Uterus (tissue), 4 donors: ENCODE measurements around the gene HLA-DOA. TPM values are rescaled to one million over a fixed set of nuclear protein-coding genes. Genes with fewer than 3 reads are reported as not detected.

Source experiments
- DNase-seq, 2 donors: peaks; one replicate each; pipeline ENCODE4 v3.0.0-alpha.2; 2019 to 2020
- H3K27ac ChIP-seq, 2 donors: fragments of 200-600 bp; sonication (generic); 1 replicate in 1 of 2; 2 replicates in 1 of 2; pipeline ENCODE4 v1.5.1; 2016 to 2018
- H3K27me3 ChIP-seq, 2 donors: fragments of 200-600 bp; sonication (generic); one replicate each; pipeline ENCODE4 v1.5.1; 2018 to 2019; ENCODE audit warnings: control low read depth in 1 of 2
- H3K36me3 ChIP-seq, 2 donors: fragments of 200-600 bp; sonication (generic); one replicate each; pipeline ENCODE4 v1.5.1; 2019; ENCODE audit warnings: control low read depth in 1 of 2
- H3K4me1 ChIP-seq, 2 donors: fragments of 200-600 bp; sonication (generic); one replicate each; pipeline ENCODE4 v1.5.1; 2018 to 2019; ENCODE audit warnings: control low read depth in 1 of 2
- H3K4me3 ChIP-seq, 2 donors: fragments of 200-600 bp; sonication (generic); 1 replicate in 1 of 2; 2 replicates in 1 of 2; pipeline ENCODE4 v1.5.1; 2018 to 2019; ENCODE audit warnings: mild to moderate bottlenecking in 1 of 2
- H3K9me3 ChIP-seq, 2 donors: fragments of 200-600 bp; sonication (generic); one replicate each; pipeline ENCODE4 v1.5.1; 2019; ENCODE audit warnings: control low read depth in 1 of 2
- CTCF ChIP-seq, 4 experiments: fragments of 200-600 bp in 2 of 4; fragments of 450-650 bp in 2 of 4; sonication (generic) in 2 of 4; IDR thresholded peaks; one replicate each; pipeline ENCODE4 v1.5.1; 2016 to 2019; ENCODE audit warnings: antibody characterized with exemption in 4 of 4, mild to moderate bottlenecking in 2 of 4, moderate library complexity in 1 of 4
- POLR2A ChIP-seq, 2 donors: fragments of 450-650 bp; IDR thresholded peaks; one replicate each; pipeline ENCODE4 v1.6.1; 2016; ENCODE audit warnings: antibody characterized with exemption in 2 of 2, mild to moderate bottlenecking in 1 of 2, moderate library complexity in 1 of 2
- intact Hi-C: fragments of 100-400 bp; cut with DNase I; formaldehyde crosslinking; loops from one replicate; pipeline ENCODE4 v1.15.1; 2023; ENCODE audit warnings: low total_unique reads
- total RNA-seq, 4 donors: library from RNA; depleted of rRNA in 3 of 4; stranded (reverse); fragments of >200 nt in 3 of 4; gene quantifications; one replicate each; pipeline versions ENCODE4 v1.1.0 to v1.2.4, GENCODE V29; 2014 to 2023
- donor health status: DM: yes; HTN: yes; CAD: no.

HLA-DOA gene
- total RNA-seq, 4 donors from 2014 or later: 8.2 to 34.1 (median 18.4) TPM

GRCh38 chr6:33030245-33030644 is 20.9 kb upstream of the HLA-DOA start:
- TF ChIP-seq POLR2A (IDR thresholded peaks at IDR 0.05): no peak
- no peak for TF ChIP-seq CTCF (IDR thresholded peaks at IDR 0.05)
- intact Hi-C loops: no loop called here
- DNase-seq: no peak
- Histone ChIP-seq H3K36me3 (no peaks in the 10 kb centered on the region), H3K9me3 (no peaks in the 10 kb centered on the region), H3K4me1 (no peaks in the 10 kb centered on the region), H3K27ac (peak overlapping the region; percentile 62 to 71), H3K4me3 (no peak overlapping the region), H3K27me3 (no peaks in the 10 kb centered on the region)

GRCh38 chr6:33029328-33030184 is 20.2 kb upstream of the HLA-DOA start:
- H3K9me3 ChIP-seq: no peaks in the 10 kb centered on the region
- H3K27ac ChIP-seq: peak overlapping the region; percentile 62 to 71
- peak in 1 of 2 donors; percentile 46 for DNase-seq
- H3K4me1 ChIP-seq: no peaks in the 10 kb centered on the region
- intact Hi-C loops: no loop called here
- TF ChIP-seq POLR2A (IDR thresholded peaks at IDR 0.05) (peak; percentile 33 to 76), CTCF (IDR thresholded peaks at IDR 0.05) (no peak)
- H3K27me3 ChIP-seq: no peaks in the 10 kb centered on the region
- H3K36me3 ChIP-seq: no peaks in the 10 kb centered on the region
- no peak overlapping the region for H3K4me3 ChIP-seq

- no peak overlapping the region for H3K4me3 ChIP-seq
- H3K27ac ChIP-seq: peak overlapping the region in 1 of 2 donors; percentile 71
- DNase-seq: no peak
- H3K9me3 ChIP-seq: no peaks in the 10 kb centered on the region
- TF ChIP-seq POLR2A (IDR thresholded peaks at IDR 0.05) (no peak), CTCF (IDR thresholded peaks at IDR 0.05) (no peak)
- no peaks in the 10 kb centered on the region for H3K36me3 ChIP-seq
- no peaks in the 10 kb centered on the region for H3K27me3 ChIP-seq
- intact Hi-C loops: no loop called here
- H3K4me1 ChIP-seq: no peaks in the 10 kb centered on the region
Observed at GRCh38 chr6:33028220-33028849, 18.9 kb upstream of the HLA-DOA start.

DNA sequence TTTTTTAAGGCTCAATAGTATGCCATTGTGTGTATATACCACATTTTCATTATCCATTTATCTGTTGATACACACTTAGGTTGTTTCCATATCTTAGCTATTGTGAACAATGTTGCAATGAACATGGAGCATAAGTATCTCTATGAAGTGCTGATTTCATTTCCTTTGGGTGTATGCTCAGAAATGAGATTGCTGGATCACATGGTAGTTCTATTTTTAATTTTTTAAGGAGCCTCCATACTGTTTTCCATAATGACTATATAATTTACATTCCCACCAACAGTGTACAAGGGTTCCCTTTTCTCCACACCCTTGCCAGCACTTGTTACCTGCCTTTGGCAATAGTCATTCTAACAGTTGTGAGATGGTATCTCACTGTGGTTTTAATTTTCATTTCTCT is 15.1 kb upstream of the HLA-DOA start:
- no peak overlapping the region for H3K27ac ChIP-seq
- no peak overlapping the region for H3K4me3 ChIP-seq
- no peaks in the 10 kb centered on the region for H3K4me1 ChIP-seq
- intact Hi-C loops: no loop called here
- H3K36me3 ChIP-seq: no peaks in the 10 kb centered on the region
- TF ChIP-seq CTCF (IDR thresholded peaks at IDR 0.05) (no peak), POLR2A (IDR thresholded peaks at IDR 0.05) (no peak)
- no peaks in the 10 kb centered on the region for H3K27me3 ChIP-seq
- no peak for DNase-seq
- no peaks in the 10 kb centered on the region for H3K9me3 ChIP-seq

DNA sequence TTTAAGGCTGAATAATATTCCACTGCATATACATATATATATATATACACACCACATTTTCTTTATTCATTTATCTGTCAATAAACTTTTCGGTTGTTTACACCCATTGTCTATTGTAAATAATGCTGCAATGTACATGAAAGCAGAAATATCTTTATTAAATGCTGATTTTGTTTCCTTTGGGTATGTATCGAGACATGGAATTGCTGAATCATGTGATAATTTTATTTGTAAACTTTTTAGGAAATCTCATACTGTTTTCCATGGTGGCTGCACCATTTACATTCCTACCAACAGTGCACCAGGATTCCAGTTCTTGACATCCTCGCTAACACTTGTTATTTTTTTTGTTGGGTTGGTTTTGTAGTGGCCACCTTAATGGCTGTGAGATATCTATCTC is 14.1 kb upstream of the HLA-DOA start:
- H3K4me3 ChIP-seq: no peak overlapping the region
- no peaks in the 10 kb centered on the region for H3K36me3 ChIP-seq
- no peaks in the 10 kb centered on the region for H3K9me3 ChIP-seq
- H3K27me3 ChIP-seq: no peaks in the 10 kb centered on the region
- H3K4me1 ChIP-seq: no peaks in the 10 kb centered on the region
- no peak overlapping the region for H3K27ac ChIP-seq
- DNase-seq: no peak
- TF ChIP-seq CTCF (IDR thresholded peaks at IDR 0.05) (no peak), POLR2A (IDR thresholded peaks at IDR 0.05) (no peak)
- intact Hi-C loops: no loop called here
